Mucosa of rectum (tissue), 2 donors: Measurements from ENCODE around the gene RBM41.

Experiments
- H3K27ac ChIP-seq, 2 donors: one replicate each; pipeline ENCODE4 v1.7.0; 2013; ENCODE audit warnings: inconsistent platforms in 2 of 2, low read depth in 2 of 2, low read length in 2 of 2
- H3K27me3 ChIP-seq, 2 donors: one replicate each; pipeline ENCODE4 v1.7.0; 2013; ENCODE audit warnings: low read length in 2 of 2; ENCODE audit not compliant: control insufficient read depth in 2 of 2, insufficient read depth in 2 of 2
- H3K36me3 ChIP-seq, 2 donors: one replicate each; pipeline ENCODE4 v1.7.0; 2013; ENCODE audit warnings: low read length in 2 of 2; ENCODE audit not compliant: control insufficient read depth in 2 of 2, insufficient read depth in 2 of 2
- H3K4me1 ChIP-seq, 2 donors: one replicate each; pipeline ENCODE4 v1.7.0; 2013; ENCODE audit warnings: low read length in 2 of 2, mild to moderate bottlenecking in 1 of 2; ENCODE audit not compliant: control insufficient read depth in 2 of 2, insufficient read depth in 2 of 2
- H3K4me3 ChIP-seq, 2 donors: one replicate each; pipeline ENCODE4 v1.7.0; 2013; ENCODE audit warnings: low read length in 2 of 2
- H3K9ac ChIP-seq, 2 donors: one replicate each; pipeline ENCODE4 v1.7.0; 2013; ENCODE audit warnings: low read length in 2 of 2, low read depth in 1 of 2, mild to moderate bottlenecking in 1 of 2
- H3K9me3 ChIP-seq, 2 donors: one replicate each; pipeline ENCODE4 v1.7.0; 2013; ENCODE audit warnings: low read length in 2 of 2; ENCODE audit not compliant: control insufficient read depth in 2 of 2
- donor health status: healthy.
- donor health status: Normal muscosa, but diverticular disease.

The RBM41 gene

DNA sequence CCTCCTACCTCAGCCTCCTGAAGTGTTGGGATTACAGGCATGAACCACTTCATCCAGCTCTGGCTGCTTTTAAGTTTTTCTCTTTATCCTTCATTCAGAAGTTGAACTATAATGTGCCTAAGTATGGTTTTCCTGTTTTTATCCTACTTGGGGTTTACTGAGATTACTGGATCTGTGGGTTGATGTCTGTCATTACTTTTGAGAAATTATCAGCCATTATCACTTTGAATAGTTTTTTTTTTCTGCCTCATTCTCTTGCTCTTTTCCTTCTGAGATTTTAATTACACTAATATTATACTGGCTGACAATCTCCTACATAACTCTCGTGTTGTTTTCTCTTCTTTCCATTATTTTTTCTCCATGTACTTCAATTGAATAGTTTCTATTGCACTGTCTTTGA, 71.0 kb downstream of the RBM41 start:
- Histone ChIP-seq H3K27ac (no peak overlapping the region), H3K4me3 (no peak overlapping the region), H3K36me3 (no peaks in the 10 kb centered on the region), H3K4me1 (no peaks in the 10 kb centered on the region), H3K9me3 (no peaks in the 10 kb centered on the region), H3K9ac (no peak overlapping the region), H3K27me3 (peaks cover 0 to 3% of the 10 kb centered on the region in 2 donors)

DNA sequence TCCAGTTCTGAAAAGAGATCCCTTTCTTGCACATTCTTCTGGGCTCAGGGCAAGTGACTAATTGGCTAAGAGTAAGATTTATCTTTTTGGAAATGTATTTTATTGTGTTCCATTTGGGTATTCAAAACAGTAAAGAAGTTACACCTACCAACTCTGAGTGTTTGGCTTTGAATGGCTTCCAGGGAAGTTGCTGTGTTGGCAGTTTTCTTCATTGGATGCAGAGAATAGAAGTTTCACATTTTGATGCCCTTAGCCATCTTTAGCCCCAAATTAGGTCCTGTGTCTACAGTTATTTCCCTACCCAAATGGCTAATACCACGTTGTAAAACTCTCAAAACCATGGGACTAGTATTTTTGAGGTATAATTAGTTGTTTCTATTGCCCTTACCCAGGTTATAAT, 88.9 kb downstream of the RBM41 start:
- Histone ChIP-seq H3K9me3 (no peaks in the 10 kb centered on the region), H3K4me1 (no peaks in the 10 kb centered on the region), H3K27ac (no peak overlapping the region), H3K36me3 (no peaks in the 10 kb centered on the region), H3K27me3 (peaks cover 0 to 2% of the 10 kb centered on the region in 2 donors), H3K9ac (no peak overlapping the region), H3K4me3 (no peak overlapping the region)

- no peak overlapping the region for H3K9ac ChIP-seq
- H3K27me3 ChIP-seq = no peaks in the 10 kb centered on the region
- no peaks in the 10 kb centered on the region for H3K4me1 ChIP-seq
- H3K27ac ChIP-seq = no peak overlapping the region
- no peaks in the 10 kb centered on the region for H3K9me3 ChIP-seq
- no peaks in the 10 kb centered on the region for H3K36me3 ChIP-seq
- no peak overlapping the region for H3K4me3 ChIP-seq
These were observed 93.1 kb downstream of the RBM41 start for GRCh38 chrX:107025545-107025944.

DNA sequence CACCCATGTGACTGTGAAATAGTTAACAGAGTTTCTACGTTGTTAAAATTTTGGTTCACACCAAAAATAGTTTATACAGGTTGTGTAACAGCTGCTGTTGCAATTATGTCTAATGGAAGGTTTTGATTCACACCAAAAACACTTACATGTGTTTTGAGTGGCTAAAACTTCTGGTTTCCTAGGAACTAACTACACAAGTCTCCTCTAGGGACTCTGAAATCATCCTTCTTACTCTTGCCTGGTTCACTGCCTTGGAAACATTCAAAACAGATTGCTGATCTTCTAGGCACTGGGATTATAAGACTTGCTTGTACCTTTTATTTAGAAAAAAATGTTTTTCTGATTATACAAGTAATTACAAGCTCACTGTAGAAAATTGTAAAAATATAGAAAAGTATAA, 103.7 kb downstream of the RBM41 start:
- no peak overlapping the region for H3K4me3 ChIP-seq
- H3K27ac ChIP-seq = no peak overlapping the region
- H3K4me1 ChIP-seq = no peaks in the 10 kb centered on the region
- H3K36me3 ChIP-seq = no peaks in the 10 kb centered on the region
- H3K27me3 ChIP-seq = peaks cover 0 to 2% of the 10 kb centered on the region in 2 donors
- no peaks in the 10 kb centered on the region for H3K9me3 ChIP-seq
- H3K9ac ChIP-seq = no peak overlapping the region
